ENCODE data around the gene NFIB. TPM values are rescaled to one million over a fixed set of nuclear protein-coding genes. Genes with fewer than 3 reads are reported as not detected.

The NFIB gene
- total RNA-seq, 1 donor from 2014 or later, result 124 TPM

- DNase-seq, result no peak
These were observed 5.1 kb upstream of the NFIB start for GRCh38 chr9:14318934-14319580.

GRCh38 chr9:14318361-14318760 lies 4.4 kb upstream of the NFIB start:
- DNase-seq, result no peak

DNA sequence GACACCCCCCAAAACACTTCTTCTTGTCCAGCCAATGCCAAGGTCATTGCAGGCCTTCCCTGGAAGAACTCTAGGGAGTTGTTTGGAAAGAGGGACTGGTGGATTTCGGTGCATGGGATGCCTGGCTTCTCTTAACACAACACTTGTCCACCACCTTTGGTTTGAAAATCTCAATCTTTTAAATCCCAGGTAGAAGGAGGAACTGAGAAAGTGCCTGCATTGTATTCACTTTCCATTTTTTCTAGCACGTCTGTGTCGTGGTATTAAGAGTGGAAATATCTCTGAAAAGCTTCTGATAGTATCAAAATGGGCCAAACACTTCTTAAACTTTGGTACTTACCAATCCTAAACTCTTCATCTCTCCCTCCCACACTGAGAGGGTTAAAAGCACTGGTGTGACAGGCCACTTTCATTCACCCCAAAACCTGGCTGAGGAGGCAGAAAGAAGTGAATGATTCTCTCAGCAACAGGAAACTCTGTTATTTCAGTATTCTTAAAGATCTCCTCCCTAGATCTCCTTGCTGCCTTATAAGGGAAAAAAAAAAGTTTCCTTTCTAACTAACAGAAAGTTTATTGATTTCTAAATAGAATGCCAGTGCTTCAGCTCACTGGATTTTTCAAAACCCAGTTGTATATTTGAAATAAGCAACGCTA lies 3.9 kb upstream of the NFIB start:
- DNase-seq, result no peak

DNA sequence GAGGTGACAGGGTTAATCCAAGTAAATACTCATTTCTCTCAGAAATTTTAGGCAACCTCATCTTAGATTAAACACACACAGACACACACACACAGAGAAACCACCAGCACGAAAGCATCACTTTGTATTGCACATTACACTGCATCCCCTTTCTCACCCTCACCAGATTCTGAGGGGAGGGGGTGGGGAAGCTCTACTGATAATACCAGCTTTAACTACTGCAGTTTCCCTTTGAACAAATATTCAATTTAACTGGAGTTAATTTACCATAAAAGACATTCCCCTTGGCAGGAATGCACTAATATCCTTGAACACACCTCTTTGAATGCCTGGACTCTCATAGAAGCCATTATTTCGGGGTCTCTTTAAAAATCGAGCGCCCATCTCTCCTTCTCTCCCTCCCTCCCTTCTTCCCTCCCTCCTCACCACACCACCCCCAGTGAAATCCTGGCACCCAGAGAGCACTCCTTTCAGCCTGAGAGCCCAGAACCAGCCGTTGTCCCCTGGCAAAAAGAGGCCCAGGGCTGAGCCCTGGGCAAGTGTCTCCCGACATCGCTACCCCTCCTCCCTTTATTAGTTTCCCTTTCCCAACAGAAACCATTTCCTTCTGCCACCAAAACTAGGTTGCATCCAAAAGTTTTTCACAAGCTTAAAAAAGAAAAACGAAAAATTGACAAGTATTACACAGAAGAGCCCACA lies 2.8 kb upstream of the NFIB start:
- DNase-seq, result no peak

DNA sequence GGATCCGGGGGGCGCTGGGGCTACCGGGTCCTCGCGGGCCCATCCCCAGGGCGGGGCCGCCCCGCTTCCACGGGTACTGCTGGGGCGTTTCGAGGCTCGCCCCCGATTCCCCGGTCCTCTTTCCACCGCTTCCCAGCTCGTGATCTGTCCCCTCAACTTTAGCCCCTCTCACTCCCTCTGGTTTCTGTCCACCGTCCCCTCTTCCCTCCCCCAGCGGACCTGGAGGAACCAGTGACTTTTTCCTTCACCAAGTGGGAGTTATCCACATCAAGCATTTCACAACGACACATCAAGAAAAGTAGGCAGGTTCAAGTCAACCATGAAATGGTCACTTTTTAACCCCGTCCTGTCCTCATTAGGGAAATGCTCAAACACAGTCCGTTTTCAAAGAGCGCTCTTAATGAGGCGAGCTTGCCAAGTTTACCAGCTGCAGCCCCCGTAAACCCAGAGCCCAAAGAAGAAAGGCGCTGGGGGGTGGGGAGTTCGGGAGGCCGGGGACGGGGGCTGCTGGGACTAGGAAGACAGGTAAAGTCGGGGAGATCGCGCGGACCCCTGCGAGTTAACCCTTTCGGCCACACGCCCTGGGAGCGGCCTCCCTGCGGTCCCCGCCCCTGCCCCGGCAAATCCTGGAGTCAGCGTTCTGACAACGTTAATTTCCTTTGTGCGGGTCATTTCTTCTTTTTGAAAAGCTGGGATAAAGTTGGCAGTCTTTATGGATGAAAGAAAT lies 2.1 kb upstream of the NFIB start:
- no peak for DNase-seq

GRCh38 chr9:14314929-14315874 lies 1.3 kb upstream of the NFIB start:
- DNase-seq, result peak; percentile 92

- DNase-seq, result peak; percentile 92
These were observed 535 bp upstream of the NFIB start for GRCh38 chr9:14314424-14314928.

DNA sequence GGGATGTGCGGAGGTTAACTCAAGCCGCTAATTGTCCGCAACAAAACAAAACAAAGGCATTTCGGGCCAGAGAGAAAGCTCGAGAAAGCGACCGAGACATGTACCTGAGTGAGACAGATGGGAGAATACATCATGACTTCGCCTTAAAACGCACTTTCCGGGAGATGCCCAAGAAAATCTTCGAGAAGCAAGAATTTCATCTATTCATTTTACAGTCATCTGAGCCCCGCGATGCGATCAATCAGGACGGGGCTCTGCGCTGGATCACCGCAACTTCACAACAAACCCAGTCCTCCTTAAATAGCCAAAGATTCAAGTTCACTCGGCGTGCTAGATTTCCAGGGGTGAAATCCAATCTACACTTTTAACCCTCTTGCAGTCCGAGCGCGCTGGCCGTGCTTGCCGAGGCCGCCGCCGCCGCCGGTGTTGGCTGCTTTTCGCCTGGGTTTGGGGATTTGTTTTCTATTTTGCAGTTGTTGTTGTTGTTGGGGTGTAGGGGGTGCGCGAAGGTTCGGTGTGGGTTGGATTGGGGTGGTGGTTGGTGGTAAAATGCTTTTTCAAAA lies 482 bp downstream of the NFIB start:
- no peak for DNase-seq

- no peak for DNase-seq
These were observed 1.1 kb downstream of the NFIB start for GRCh38 chr9:14312719-14313377.

DNA sequence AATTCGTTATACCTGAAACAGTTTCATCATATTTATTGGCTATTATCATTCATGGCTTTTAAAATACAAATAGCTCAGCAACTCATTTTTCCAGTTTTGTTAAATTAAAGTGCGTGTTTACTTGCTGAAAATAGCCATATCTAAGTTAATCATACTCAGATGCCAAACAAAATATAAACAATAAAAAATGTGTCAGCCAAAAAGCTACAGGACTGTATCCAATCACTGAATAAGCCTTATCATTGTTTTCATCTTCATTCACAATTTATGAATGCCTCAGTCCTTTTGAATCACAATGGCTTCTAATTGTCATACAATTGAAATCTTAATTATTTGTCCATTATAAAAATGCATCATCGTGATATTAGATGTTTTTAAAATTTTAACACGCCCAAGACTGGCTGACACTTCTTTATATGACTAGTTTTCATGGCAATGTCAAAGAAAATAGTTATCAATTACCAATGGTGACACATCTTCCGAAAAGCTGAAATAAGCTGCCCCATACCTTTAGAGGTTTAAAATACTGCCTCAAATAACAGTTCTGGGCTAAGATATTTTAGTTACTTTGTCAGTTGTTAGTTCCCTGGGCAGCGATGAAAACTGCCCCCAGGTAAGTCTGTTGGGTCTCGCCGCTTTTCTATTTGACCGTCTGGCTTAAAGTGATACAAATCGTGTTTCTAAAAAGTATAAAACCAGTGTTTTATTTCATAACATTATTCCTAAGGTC lies 1.8 kb downstream of the NFIB start:
- DNase-seq, result no peak

GRCh38 chr9:14311171-14311949 lies 2.6 kb downstream of the NFIB start:
- DNase-seq, result no peak

GRCh38 chr9:14310311-14310710 lies 3.6 kb downstream of the NFIB start:
- DNase-seq, result no peak

GRCh38 chr9:14309403-14309802 lies 4.5 kb downstream of the NFIB start:
- DNase-seq, result peak; percentile 74

DNA sequence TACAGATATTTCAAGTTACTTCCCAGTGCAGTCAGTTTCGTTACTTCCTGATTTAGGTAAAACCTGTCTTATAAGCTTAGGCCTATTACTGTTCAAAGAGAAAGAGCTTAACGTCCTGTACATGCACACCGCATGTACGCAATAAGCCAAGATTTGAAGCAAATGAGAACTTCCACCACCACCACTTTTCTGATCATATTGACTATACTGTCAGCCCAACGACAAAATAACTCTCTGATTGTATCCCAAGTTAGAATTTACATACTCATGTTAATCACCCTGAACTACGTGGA lies 5.1 kb downstream of the NFIB start:
- DNase-seq, result no peak

- DNase-seq, result no peak
These were observed 5.7 kb downstream of the NFIB start for GRCh38 chr9:14307989-14308852.

- no peak for DNase-seq
These were observed 7.0 kb downstream of the NFIB start for GRCh38 chr9:14306672-14307660.

DNA sequence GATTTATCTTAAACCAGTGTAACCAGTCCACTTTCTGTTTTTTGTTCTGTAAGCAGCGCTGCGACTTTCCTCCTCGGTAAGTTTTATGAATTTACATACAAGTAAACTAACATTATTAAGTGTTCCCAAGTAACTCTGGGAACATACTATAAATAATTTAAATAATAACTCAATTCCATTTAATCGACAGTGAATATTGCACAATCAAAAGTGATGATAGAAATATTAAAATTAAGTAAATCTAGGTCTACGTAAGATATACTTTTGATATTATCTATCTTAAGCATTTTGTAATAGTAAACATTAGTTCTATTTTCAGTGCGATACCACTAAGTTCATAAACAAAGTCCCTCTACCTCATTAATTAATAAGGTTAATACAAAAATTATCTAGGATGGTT lies 7.8 kb downstream of the NFIB start:
- DNase-seq, result no peak

Measured in skin of body (tissue), 2 donors.